ENCODE data around the gene GRID2. TPM values are rescaled to one million over a fixed set of nuclear protein-coding genes. Genes with fewer than 3 reads are reported as not detected.
"Not testable (repeated sequence)": the region's sequence is repeated elsewhere in the genome, so short reads cannot be mapped to it uniquely, and the experiment has no call there.

Gene GRID2
- polyA plus RNA-seq, 1 donor from 2014 or later, result 14.9 TPM

DNA sequence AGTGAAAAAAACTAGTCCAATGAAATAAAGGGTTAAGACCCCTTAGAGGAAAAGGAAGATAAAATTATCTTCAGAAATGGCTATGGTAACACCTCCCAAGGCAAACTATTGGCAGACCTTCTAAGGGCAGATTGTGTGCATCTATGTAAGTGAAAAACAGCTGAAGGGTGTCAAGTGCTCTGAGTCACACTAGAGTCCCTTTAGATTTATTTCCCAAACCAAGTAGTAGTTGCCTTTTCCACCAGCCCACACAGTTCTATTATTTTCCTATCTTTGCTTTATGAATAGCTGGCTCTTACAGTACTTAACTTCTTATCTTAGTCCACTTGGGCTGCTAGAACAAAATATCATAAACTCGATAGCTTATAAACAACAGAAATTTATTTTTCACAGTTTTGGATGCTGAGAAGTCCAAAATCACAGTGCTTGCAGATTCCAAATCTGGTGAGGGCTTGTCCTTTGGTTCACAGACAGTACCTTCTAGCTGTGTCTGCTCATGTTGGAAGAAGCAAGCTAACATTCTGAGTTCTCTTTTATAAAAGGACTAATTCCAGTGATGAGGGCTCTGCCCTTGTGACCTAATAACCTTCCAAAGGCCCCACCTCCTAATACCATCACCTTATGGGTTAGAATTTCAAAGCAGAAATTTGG lies 143.6 kb downstream of the GRID2 start:
- no peaks in the 10 kb centered on the region for H3K36me3 ChIP-seq (ENCODE audit: insufficient read depth, low read length)
- no peak overlapping the region for H3K27ac ChIP-seq (ENCODE audit: low read length)
- H3F3A ChIP-seq (ENCODE audit: insufficient read depth, low read length, poor library complexity, severe bottlenecking), result no peaks in the 10 kb centered on the region
- no peak overlapping the region for H3K4me3 ChIP-seq (ENCODE audit: low read length)
- H3K9ac ChIP-seq (ENCODE audit: low read length), result no peak overlapping the region
- H4K20me1 ChIP-seq (ENCODE audit: insufficient read depth), result no peaks in the 10 kb centered on the region
- no peak overlapping the region for H3K4me2 ChIP-seq (ENCODE audit: low read length)
- no peaks in the 10 kb centered on the region for H3K27me3 ChIP-seq (ENCODE audit: insufficient read depth, low read depth, low read length)
- H3K9me3 ChIP-seq (ENCODE audit: low read length), result no peaks in the 10 kb centered on the region
- TF ChIP-seq, protein P1, sequence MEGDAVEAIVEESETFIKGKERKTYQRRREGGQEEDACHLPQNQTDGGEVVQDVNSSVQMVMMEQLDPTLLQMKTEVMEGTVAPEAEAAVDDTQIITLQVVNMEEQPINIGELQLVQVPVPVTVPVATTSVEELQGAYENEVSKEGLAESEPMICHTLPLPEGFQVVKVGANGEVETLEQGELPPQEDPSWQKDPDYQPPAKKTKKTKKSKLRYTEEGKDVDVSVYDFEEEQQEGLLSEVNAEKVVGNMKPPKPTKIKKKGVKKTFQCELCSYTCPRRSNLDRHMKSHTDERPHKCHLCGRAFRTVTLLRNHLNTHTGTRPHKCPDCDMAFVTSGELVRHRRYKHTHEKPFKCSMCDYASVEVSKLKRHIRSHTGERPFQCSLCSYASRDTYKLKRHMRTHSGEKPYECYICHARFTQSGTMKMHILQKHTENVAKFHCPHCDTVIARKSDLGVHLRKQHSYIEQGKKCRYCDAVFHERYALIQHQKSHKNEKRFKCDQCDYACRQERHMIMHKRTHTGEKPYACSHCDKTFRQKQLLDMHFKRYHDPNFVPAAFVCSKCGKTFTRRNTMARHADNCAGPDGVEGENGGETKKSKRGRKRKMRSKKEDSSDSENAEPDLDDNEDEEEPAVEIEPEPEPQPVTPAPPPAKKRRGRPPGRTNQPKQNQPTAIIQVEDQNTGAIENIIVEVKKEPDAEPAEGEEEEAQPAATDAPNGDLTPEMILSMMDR (IDR thresholded peaks at IDR 0.05; ENCODE audit: poor library complexity, severe bottlenecking), result no peak
- no peak for TF ChIP-seq POLR2AphosphoS5 (IDR thresholded peaks at IDR 0.05)
- TF ChIP-seq EP300 (conservative IDR thresholded peaks at IDR 0.05; ENCODE audit: poor library complexity, severe bottlenecking), result no peak
- no peak for TF ChIP-seq TAF1 (IDR thresholded peaks at IDR 0.05; ENCODE audit: low read depth)
- no peak for TF ChIP-seq EZH2 (IDR thresholded peaks at IDR 0.05; ENCODE audit: borderline replicate concordance, insufficient read depth, low read length, poor library complexity, severe bottlenecking)
- TF ChIP-seq, protein P2, sequence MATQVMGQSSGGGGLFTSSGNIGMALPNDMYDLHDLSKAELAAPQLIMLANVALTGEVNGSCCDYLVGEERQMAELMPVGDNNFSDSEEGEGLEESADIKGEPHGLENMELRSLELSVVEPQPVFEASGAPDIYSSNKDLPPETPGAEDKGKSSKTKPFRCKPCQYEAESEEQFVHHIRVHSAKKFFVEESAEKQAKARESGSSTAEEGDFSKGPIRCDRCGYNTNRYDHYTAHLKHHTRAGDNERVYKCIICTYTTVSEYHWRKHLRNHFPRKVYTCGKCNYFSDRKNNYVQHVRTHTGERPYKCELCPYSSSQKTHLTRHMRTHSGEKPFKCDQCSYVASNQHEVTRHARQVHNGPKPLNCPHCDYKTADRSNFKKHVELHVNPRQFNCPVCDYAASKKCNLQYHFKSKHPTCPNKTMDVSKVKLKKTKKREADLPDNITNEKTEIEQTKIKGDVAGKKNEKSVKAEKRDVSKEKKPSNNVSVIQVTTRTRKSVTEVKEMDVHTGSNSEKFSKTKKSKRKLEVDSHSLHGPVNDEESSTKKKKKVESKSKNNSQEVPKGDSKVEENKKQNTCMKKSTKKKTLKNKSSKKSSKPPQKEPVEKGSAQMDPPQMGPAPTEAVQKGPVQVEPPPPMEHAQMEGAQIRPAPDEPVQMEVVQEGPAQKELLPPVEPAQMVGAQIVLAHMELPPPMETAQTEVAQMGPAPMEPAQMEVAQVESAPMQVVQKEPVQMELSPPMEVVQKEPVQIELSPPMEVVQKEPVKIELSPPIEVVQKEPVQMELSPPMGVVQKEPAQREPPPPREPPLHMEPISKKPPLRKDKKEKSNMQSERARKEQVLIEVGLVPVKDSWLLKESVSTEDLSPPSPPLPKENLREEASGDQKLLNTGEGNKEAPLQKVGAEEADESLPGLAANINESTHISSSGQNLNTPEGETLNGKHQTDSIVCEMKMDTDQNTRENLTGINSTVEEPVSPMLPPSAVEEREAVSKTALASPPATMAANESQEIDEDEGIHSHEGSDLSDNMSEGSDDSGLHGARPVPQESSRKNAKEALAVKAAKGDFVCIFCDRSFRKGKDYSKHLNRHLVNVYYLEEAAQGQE (IDR thresholded peaks at IDR 0.05; ENCODE audit: borderline replicate concordance), result no peak
- TF ChIP-seq SMC3 (conservative IDR thresholded peaks at IDR 0.05; ENCODE audit: poor library complexity), result no peak
- no peak for TF ChIP-seq RAD21 (conservative IDR thresholded peaks at IDR 0.05)
- TF ChIP-seq MXI1 (conservative IDR thresholded peaks at IDR 0.05; ENCODE audit: poor library complexity, severe bottlenecking), result no peak
- no peaks in the 10 kb centered on the region for H3K79me2 ChIP-seq (replicated peaks; ENCODE audit: insufficient read depth, low read length)
- H2AFZ ChIP-seq (ENCODE audit: low read depth, low read length), result no peak overlapping the region
- H3K9me2 ChIP-seq (ENCODE audit: insufficient read depth, low read length), result no peaks in the 10 kb centered on the region

DNA sequence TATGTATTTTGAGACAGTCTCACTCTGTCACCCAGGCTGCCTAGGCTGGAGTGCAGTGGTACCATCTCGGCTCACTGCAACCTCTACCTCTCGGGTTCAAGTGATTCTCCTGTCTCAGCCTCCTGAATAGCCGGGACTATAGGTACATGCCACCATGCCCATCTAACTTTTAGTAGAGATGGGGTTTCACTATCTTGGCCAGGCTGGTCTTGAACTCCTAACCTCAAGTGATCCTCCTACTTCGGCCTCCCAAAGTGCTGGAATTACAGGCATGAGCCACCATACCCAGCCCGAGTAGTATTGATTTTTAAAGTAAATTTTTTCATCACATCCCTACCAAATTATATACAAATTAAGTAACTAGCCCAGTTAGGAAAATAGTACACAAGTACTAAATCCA lies 144.4 kb downstream of the GRID2 start:
- H3K27me3 ChIP-seq (ENCODE audit: insufficient read depth, low read depth, low read length); H3K27ac ChIP-seq (ENCODE audit: low read length); H3F3A ChIP-seq (ENCODE audit: insufficient read depth, low read length, poor library complexity, severe bottlenecking); H3K36me3 ChIP-seq (ENCODE audit: insufficient read depth, low read length); H3K9me3 ChIP-seq (ENCODE audit: low read length); H3K9ac ChIP-seq (ENCODE audit: low read length); H3K4me3 ChIP-seq (ENCODE audit: low read length); H3K9me2 ChIP-seq (ENCODE audit: insufficient read depth, low read length); H4K20me1 ChIP-seq (ENCODE audit: insufficient read depth); H3K79me2 ChIP-seq (replicated peaks; ENCODE audit: insufficient read depth, low read length); H3K4me2 ChIP-seq (ENCODE audit: low read length); H2AFZ ChIP-seq (ENCODE audit: low read depth, low read length): not testable (repeated sequence)

DNA sequence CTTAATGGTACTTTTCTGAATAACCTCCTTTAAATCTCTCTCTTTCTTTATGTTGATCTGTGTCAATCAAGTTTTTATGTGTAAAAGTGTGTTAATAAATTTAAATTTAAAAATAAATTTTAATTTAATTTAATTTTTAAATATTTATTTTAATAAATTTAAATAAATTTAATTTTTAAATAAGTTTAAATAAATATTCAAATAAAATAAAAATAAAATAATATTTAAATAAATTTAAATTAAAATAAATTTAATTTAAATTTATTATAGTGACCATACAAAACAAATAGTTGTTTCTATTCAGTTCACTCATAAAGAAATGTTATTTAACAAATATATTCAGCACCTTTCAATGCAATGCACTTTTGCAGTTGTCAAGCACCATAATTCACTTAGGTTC lies 146.9 kb downstream of the GRID2 start:
- Histone ChIP-seq H3F3A (ENCODE audit: insufficient read depth, low read length, poor library complexity, severe bottlenecking) (no peaks in the 10 kb centered on the region), H3K9me3 (ENCODE audit: low read length) (no peaks in the 10 kb centered on the region), H4K20me1 (ENCODE audit: insufficient read depth) (no peaks in the 10 kb centered on the region), H3K9me2 (ENCODE audit: insufficient read depth, low read length) (no peaks in the 10 kb centered on the region), H3K27me3 (ENCODE audit: insufficient read depth, low read depth, low read length) (no peaks in the 10 kb centered on the region), H3K4me3 (ENCODE audit: low read length) (no peak overlapping the region), H3K4me2 (ENCODE audit: low read length) (no peak overlapping the region), H3K79me2 (replicated peaks; ENCODE audit: insufficient read depth, low read length) (no peaks in the 10 kb centered on the region), H3K36me3 (ENCODE audit: insufficient read depth, low read length) (no peaks in the 10 kb centered on the region), H3K27ac (ENCODE audit: low read length) (no peak overlapping the region), H2AFZ (ENCODE audit: low read depth, low read length) (no peak overlapping the region), H3K9ac (ENCODE audit: low read length) (no peak overlapping the region)
- TF ChIP-seq TAF1 (IDR thresholded peaks at IDR 0.05; ENCODE audit: low read depth), result no peak
- TF ChIP-seq, protein P2 (IDR thresholded peaks at IDR 0.05; ENCODE audit: borderline replicate concordance), result no peak
- TF ChIP-seq, protein P1 (IDR thresholded peaks at IDR 0.05; ENCODE audit: poor library complexity, severe bottlenecking), result no peak
- no peak for TF ChIP-seq MXI1 (conservative IDR thresholded peaks at IDR 0.05; ENCODE audit: poor library complexity, severe bottlenecking)
- TF ChIP-seq POLR2AphosphoS5 (IDR thresholded peaks at IDR 0.05), result no peak
- TF ChIP-seq EZH2 (IDR thresholded peaks at IDR 0.05; ENCODE audit: borderline replicate concordance, insufficient read depth, low read length, poor library complexity, severe bottlenecking), result no peak
- no peak for TF ChIP-seq SMC3 (conservative IDR thresholded peaks at IDR 0.05; ENCODE audit: poor library complexity)
- TF ChIP-seq RAD21 (conservative IDR thresholded peaks at IDR 0.05), result no peak
- TF ChIP-seq EP300 (conservative IDR thresholded peaks at IDR 0.05; ENCODE audit: poor library complexity, severe bottlenecking), result no peak

All from neural cell (in vitro differentiated cells).